Activated T-cell treated with anti-CD3 and anti-CD28 coated beads for 24 hours (primary cell): ENCODE data around the gene PPIB.
"Not testable (repeated sequence)": the region's sequence is repeated elsewhere in the genome, so short reads cannot be mapped to it uniquely, and the experiment has no call there.

Experiments used
- DNase-seq: peaks from one replicate; pipeline ENCODE4 v3.0.0-alpha.2; 2020; ENCODE audit warnings: low read depth

The PPIB gene

DNA sequence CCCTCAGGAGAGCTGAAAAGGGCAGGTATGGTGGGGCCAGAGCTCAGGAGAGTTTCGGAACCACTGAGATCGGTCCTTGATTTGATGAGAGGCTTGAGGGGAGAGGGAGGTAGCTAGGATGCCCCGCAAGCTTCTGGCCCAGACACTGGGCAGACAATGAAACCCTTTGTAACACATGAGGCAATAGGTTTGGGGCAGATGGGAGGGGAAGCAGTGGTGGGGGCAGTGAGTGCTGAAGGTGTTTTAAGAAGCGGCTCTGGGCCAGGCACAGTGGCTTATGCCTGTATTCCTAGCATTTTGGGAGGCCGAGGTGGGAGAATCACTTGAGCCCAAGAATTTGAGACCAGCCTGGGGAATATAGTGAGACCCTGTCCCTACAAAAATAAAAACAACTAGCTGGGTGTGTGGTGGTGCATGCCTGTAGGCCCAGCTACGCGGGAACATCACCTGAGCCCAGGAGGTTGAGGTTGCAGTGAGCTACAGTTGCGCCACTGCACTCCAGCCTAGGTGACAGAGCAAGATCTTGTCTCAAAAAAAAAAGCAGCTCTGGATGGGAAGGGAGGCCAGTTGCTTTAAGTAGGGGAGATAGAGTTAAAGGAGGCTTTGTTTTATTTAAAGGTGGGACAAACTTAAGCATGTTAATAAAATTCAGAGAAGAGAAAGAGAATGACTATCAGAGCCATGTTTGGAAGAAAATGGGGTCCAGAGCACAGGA, 20.9 kb downstream of the PPIB start:
- no peak for DNase-seq

DNA sequence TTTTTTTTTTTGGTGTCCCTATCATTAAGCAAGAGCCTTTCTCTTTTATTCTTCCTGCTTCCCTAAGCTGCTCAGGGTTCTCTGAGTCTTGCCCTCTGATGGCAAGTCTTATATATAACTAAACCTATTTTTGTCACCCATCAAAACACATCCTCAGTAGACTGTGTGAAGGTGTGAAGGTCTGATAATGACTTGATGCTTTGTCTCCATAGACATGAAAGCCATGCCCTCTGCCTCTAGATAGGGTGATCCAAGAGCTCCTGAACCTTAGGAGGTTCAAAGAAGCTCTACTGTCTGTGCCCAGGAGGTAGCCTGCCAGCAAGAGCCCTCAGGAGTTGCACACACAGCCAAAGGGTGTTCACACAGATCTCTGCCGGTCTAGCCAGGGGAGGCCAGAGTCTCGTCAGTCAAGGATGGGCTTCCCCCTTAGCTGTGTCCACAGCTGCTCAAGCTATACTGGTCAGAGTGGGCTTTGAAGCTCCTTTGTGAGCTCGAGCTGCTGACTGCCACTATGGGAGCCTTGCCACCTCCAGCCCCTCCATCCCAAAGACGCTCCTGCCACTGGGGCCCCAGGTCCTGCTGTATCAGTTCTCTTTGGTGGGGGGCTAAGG, 24.4 kb downstream of the PPIB start:
- DNase-seq, result no peak

DNA sequence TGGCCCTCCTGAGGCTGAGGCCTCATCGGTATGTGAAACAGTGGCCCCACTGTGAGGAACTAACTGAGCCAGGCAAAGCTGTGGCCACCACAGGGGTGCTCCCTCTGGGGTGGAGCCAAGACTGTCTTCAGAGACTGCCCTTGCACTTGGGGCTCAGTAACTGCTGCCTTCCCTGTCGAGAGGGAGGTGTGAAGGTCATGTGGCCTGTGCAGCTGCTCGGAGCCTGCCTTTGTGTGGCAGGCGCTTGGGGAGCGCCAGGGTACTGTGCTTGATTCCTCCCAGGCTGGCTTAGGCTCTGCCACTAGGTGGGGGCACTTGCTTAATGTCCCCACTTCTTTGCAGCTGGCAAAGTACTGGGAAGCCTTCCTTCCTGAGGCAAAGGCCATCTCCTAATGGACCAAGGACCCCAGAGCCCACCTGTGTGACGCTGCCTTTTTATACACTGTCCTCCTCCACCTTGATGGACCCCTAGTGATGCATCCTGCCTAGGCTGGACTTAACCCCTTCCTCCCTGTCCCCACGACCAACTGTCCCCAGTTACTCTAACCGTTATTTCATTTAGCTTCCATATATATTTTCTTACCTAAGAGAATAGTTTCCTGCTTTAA, 25.5 kb downstream of the PPIB start:
- DNase-seq, result no peak

DNA sequence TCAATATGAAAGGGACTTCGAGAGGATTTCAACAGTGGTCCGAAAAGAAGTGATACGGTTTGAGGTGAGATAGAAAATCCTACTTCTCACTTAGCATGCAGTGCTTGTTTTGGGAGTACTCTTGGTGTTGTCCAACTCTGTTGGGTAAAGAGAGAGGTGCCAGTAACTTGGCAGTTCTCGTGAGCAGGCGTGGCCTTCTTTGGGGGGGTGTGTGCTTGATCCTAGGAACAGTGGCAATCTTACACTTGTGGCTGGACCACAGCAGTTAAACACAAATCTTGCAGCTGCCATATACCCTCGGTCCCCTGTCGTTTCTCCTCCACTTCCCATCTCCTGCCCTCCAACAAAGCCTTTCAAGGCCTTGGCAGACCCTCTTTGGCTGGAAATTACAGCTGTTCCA, 26.5 kb downstream of the PPIB start:
- DNase-seq, result no peak

DNA sequence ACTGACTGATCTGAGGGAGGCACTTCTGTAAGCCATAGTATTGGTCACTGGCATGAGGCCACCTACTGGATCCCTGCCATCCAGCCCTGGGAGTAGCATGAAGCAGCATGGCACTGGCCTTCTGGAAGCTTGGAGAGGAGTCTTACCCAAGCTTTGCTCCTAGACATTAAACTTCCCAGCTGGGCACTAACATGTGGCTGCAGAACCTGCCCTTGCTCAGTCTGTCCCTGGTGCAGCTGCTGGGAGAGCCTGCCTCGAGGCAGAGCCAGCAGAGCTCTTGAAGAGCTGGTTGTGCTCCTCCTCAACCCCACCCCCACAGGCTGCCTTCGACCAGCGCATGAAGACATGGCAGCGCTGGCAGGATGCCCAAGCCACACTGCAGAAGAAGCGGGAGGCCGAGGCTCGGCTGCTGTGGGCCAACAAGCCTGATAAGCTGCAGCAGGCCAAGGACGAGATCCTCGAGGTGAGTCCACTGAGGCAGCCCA, 28.4 kb downstream of the PPIB start:
- DNase-seq, result no peak

DNA sequence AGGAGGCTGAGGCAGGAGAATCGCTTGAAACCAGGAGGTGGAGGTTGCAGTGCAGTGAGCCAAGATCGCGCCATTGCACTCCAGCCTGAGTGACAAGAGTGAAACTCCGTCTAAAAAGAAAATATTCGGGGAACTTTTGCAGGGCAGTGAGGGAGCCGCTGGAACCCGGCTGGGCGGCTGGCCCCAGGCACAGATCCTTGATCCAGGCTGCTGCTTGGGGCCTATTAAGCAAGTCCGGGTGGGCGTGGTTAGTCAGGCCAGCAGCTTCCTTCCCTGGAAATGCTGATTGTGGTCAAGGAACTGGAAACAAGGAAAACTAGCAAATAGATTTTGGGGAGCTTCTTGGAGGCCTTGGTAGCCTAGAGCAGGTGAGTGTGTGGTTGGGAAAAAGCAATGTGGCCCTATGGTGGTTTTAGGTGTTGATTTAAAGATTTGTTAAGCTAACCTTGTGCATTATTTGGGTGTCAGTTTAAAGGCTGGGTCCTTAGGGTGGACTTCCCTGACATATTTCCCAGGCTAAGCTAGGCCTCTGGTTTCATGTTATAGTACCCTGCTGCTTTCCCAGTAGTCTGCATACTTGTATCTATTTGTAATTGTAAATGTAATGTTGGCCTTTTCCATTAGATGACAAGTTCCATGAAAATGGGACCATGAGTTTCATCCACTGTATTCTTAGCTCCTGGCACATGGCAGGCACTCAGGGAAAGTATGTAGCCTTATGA, 29.0 kb downstream of the PPIB start:
- DNase-seq, result no peak

DNA sequence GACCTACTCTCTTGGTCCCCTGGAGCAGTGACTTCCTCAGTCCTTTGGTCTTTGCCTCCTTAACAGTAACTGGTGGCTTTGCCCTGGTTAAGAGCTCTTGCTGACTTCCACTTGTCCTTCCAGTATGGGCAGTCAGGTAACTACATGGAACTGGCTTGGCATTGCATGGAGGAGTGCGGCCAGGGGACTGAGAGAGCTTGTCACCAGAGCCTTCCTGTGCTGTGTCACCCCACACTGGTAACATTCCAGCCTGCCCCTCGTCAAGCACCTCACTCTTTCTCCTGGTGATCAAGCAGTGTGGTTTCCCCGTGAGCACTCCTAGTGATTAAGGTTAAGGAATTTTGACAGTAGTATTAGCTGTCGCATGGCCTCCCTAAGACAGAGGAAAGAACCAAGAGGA, 30.6 kb downstream of the PPIB start:
- DNase-seq, result no peak

DNA sequence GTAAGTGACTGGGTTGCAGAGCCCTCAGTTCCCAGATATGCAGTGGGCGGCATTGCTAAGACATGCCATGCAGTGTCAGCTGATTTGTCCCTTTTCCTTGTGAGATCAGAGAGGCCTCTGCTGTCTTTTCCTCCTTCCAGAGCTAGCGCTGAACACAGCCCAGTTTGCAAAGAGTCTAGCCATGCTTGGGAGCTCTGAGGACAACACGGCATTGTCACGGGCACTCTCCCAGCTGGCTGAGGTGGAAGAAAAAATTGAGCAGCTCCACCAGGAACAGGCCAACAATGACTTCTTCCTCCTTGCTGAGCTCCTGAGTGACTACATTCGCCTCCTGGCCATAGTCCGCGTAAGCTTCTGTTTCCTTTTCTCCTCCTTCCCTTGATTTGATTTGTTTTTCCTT, 31.3 kb downstream of the PPIB start:
- DNase-seq, result no peak

DNA sequence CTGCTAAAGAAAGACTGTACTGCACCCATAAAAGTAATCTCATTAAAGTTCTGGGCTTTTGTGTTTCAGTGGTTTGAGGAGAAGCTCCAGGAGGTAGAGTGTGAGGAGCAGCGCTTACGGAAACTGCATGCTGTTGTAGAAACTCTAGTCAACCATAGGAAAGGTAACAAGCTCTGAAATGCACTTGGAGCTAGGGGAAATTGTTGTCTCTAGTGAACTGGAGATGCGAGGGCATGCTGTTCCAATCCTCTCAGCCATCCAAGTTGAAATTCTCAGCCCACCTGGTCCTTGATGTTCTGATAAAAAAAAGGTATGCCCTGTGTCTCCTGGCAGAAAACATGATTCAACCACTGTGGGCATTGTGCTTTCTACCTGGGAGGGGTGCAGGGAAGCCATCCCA, 32.7 kb downstream of the PPIB start:
- DNase-seq, result no peak

DNA sequence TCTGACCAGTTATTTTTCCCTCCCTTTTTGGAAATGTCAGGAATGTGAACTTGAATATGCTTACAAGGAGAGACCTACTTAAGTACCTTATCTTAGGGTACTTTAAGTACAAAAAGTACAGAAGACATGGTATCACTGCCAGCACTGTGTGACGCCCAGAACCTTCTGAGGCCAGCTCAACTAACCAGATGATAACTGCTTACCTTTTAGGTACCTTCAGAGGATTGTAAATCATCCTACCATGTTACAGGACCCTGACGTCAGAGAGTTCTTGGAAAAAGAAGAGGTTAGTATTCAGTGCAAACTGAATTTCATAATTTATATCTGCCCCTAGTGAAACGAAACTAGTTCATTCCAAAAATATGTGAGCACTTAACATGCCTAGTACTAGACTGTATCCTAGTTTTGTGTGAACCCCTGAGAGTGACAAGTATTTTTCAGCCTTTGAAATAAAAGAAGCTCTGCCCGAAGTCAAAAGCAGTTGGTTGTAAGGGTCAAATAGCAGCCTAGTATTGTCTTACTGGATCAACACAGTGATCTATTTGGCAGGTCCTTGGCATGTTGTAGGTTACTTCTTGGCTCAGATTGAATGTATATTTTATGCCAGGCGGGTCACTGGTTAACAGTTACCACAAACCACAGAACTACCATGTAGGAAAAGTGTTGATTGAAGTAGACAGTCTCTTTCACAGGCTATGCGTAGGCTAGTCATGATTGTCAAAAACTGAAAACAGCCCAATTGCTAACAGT, 35.1 kb downstream of the PPIB start:
- no peak for DNase-seq

DNA sequence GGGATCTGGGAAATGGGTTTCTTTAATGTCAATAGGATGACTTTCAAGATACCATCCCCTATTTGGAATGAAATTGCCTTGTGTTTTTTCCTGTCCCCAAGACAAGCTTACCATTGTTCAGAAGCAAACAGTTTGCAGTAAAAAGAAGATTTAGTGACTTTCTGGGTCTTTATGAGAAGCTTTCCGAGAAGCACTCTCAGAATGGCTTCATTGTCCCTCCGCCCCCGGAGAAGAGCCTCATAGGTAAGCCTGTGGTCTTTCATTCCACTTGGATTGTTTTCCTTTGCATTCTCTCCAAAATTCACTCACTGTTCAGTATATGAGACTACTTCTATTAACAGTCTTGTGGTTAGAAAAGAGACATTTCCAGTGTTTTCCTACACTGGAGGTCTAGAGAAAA, 36.8 kb downstream of the PPIB start:
- DNase-seq, result no peak

DNA sequence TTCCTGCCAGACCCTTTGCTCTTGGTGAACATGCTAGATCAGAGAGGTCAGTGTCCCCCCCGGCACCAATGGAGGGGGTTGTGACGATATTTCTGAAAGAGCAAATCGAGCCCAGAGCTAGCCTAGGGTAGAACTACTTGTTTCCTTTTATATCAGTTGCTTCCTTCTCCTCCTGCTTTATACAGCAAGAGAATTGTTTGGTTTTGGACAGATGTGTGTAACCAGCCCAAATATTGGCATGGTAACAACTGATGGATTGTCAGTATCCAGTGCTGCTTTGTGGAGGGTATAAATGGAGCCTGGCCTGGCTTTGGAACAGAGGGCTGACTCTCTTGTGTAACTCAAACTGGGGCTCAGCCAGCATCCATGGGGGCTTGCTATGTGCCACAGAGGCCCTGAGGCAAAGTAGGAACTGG, 39.9 kb downstream of the PPIB start:
- DNase-seq, result no peak

DNA sequence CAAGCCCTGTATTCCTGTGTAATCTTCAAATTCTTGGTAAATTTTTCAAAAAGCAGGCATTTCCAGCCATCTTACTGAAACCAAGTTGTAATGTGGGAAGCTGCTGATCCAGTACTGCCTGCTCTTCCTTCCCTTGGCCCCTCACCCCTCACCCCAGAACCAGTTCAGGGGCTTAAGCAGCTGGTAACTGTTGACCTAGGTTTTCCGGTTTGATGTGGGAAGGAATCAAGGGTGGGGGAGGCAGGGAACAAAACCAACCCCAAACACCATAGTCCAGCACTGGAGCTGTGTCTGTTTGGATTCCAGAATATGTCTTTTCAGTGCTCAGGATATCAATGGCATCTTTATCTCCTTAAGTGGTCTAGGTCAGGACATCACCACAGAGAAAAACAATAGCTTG, 40.4 kb downstream of the PPIB start:
- no peak for DNase-seq

DNA sequence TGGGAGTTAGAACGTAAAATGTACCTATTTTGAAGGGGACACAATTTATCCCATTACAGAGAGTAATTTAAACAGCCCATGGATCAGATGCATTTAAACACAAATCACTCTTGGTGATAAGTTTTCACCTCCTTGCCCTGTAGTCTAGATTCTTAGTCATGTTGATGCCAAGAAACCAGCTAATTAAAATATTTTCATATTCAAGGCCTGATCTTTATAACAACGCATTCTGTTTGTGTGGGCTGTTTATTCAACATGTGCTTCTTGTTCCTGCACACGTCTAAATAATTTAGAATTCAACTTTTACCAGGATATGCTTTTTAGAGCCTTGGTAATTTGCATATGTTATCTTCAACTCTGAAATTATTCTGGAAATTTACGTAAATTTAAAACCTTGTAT, 41.2 kb downstream of the PPIB start:
- DNase-seq, result no peak

DNA sequence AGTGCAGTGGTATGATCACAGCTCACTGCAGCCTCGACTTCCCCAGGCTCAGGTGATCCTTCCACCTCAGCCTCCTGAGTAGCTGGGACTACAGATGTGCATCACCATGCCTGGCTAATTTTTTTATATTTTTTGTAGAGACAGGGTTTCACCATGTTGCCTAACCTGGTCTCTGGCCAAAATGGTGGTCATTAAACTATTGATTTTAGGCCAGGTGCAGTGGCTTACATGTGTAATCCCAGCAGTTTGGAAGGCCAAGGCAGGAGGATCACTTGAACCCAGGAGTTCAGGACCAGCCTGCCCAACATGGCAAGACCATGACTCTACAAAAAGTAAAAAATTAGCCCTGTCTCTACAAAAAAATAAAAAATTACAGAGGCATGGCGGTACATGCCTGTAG, 42.5 kb downstream of the PPIB start:
- not testable (repeated sequence) for DNase-seq

DNA sequence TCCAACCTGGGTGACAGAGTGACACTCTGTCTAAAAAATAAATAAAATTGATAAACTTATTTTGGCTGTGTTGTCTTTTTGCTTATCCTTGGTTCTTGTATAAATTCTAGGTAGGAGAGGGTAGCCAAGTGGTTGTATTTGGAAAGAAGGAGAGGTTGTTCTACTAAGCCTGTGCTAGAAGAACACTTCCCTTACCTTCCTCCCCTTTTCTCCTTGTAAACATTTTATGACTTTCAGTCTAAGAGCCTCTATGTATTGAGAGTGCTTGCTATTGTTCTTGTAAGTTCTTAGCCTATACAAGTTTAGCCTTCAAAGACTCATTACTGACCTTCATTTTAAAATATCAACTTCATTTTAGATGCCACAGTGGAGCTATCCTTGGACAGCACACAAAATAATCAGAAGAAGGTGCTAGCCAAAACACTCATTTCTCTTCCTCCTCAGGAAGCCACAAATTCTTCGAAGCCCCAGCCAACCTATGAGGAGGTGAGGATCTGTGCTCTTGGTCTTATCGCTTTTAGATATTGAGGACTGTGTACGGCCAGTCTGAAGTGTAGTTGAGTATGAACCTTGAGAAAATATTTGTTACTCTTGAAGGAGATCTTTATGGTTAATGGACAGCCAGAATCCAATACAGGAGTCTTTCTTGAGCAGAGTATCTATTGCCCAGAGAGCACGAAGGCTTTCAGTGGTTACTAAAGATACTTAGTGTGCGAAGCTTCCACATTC, 44.9 kb downstream of the PPIB start:
- DNase-seq, result no peak

DNA sequence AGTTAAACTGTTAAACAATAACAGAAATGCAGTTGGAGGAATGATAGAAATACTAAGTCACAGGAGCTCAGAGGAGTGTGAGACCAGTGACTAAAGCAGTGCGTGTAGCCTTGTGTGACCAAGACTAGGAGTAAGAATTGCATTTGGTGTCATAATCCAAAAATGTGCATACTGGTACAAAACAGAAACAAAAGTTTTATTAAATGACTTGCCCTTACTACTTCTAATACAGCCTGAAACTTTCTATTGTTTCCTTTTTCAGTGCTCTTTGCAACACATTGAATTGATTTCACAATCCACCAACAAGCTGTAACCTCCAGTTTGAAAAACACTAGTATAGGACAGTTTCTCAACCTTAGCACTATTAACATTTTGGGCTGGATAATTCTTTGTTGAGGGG, 49.9 kb downstream of the PPIB start:
- DNase-seq, result no peak

DNA sequence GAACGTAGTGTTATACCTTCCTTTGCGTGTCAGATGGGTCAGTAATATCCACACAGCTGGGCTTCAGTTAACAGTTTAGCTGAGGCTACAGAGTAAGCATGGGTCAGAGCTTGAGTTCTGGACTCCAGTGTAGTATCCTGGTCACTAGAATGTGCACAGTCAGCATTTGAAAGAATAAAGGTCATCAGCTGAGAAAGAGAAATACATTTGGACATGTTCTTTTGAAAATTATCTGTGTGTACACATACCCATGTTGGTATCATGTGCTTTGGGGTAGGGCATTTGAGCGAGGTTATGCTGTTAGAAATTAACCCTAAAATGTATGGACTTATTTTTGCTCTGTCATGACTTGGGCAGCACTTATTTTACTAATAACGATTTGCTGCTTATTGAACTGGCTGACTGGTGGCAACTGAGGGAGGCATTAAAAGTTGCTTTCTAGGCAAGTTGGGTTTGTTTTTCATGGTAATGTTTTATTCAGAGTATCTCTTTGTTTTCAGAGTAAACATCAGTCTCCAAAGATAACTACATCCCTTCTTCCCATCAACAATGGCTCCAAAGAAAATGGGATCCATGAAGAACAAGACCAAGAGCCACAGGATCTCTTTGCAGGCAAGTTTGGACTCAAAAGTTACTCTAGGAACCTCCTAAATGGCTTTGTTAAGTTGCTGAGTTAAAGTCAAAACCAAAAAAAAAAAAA, 50.6 kb downstream of the PPIB start:
- no peak for DNase-seq

DNA sequence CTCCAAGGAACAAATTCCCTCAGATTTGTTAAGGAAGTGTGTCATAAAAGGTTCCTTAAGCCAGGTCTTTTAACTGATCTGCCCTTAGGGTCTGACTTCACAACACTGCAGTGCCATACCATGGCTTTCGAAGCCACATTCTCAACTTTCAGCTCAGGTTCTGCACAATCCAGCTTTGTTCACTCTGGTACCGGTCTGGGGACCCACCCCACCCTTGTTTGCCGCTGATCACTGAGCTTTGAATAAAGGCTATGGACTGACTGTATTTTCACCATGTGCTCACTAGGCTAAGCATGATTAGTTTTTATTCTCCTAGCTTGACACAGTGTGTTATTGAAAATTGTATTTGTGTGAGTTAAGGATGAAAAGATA, 51.2 kb downstream of the PPIB start:
- DNase-seq, result no peak

DNA sequence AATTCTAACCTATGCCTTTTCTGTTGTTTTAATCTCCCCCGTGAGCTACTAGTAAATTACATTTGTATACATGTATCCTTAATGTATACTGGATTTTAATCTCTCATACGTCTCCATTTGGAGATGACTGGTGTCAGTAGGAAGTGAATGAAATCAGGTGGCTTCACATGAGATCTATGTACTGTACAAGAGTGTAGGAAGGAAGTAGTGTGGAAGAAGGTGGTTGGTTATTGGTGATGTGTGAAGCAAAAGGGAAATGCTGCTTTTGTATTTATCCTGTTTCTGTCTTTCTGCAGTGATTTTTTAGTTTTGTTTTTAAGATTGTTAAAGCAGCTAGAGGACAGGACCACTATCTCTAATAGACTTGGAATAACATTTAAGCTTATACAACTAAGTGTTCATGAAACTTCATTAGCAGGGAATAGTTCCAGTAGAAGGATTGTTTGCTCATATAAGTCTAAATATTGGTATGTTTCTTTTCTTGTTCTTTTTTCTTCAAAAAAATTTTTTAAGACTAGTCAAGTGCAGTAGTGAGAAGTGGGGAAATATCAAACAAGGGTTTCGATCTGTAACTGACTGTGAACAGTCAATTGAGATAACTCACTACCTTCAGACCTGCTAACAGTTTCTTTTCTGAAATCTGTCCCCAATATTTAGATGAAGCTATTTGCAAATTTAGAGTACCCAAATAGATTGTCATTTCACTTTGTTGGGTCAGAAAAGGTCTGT, 51.7 kb downstream of the PPIB start:
- DNase-seq, result no peak
